ENCODE results near the gene DPM3. TPM values are rescaled to one million over a fixed set of nuclear protein-coding genes. Genes with fewer than 3 reads are reported as not detected.

DPM3 gene
- total RNA-seq, 3 donors from 2014 or later (not counting 1 experiment from before 2014, with no cell fraction given): 26.8 to 45.7 (median 41.5) TPM

DNA sequence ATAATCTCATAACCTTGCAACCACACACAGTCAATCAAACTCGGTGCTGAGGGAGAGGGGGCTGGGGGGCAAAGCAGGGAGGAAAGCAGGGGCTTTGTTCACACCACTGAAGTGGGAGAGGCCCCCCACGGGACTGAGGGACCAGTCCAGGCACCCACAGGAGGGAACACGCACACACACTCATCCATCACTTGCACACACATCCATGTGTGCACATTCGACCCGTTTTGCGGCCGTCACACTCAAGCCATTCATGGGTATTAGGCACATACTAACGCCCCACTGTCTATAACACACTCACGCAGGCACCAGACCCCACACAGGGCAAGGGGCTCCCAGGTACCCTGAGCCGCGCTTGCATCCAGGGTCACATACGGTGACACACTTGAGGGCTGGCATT is 47.7 kb downstream of the DPM3 start:
- Histone ChIP-seq H3K27me3 (ENCODE audit: control insufficient read depth, insufficient read depth, low read length) (no peaks in the 10 kb centered on the region), H3K4me3 (ENCODE audit: low read length) (no peak overlapping the region), H3K27ac (ENCODE audit: low read length) (no peak overlapping the region), H3K36me3 (ENCODE audit: control insufficient read depth, insufficient read depth, low read length) (no peaks in the 10 kb centered on the region), H3K9me3 (ENCODE audit: control insufficient read depth, insufficient read depth, low read length) (no peaks in the 10 kb centered on the region), H3K4me1 (ENCODE audit: control insufficient read depth, insufficient read depth, low read length) (peaks cover 7% of the 10 kb centered on the region)
- intact Hi-C loops (cut with micrococcal nuclease): loop anchor here (5.0 kb wide), 1 partner anchor 35 kb away; the partner anchor contains the start of gene EFNA1
- no peaks in the 10 kb centered on the region for H3K4me1 Mint-ChIP-seq
- H3K27me3 Mint-ChIP-seq (ENCODE audit: low read depth in 2 of 2): peaks cover 5 to 20% of the 10 kb centered on the region in 2 donors
- H3K36me3 Mint-ChIP-seq: no peaks in the 10 kb centered on the region
- H3K9me3 Mint-ChIP-seq: no peaks in the 10 kb centered on the region
- TF ChIP-seq, protein P1, sequence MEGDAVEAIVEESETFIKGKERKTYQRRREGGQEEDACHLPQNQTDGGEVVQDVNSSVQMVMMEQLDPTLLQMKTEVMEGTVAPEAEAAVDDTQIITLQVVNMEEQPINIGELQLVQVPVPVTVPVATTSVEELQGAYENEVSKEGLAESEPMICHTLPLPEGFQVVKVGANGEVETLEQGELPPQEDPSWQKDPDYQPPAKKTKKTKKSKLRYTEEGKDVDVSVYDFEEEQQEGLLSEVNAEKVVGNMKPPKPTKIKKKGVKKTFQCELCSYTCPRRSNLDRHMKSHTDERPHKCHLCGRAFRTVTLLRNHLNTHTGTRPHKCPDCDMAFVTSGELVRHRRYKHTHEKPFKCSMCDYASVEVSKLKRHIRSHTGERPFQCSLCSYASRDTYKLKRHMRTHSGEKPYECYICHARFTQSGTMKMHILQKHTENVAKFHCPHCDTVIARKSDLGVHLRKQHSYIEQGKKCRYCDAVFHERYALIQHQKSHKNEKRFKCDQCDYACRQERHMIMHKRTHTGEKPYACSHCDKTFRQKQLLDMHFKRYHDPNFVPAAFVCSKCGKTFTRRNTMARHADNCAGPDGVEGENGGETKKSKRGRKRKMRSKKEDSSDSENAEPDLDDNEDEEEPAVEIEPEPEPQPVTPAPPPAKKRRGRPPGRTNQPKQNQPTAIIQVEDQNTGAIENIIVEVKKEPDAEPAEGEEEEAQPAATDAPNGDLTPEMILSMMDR (IDR thresholded peaks at IDR 0.05): no peak
- no peak overlapping the region for H3K27ac Mint-ChIP-seq
- DNase-seq: no peak
- 85% methylated on average over 12 of the region's 12 CpGs for WGBS (ENCODE audit: insufficient coverage)
- no peak overlapping the region for H3K4me3 Mint-ChIP-seq
- ATAC-seq: no peak

DNA sequence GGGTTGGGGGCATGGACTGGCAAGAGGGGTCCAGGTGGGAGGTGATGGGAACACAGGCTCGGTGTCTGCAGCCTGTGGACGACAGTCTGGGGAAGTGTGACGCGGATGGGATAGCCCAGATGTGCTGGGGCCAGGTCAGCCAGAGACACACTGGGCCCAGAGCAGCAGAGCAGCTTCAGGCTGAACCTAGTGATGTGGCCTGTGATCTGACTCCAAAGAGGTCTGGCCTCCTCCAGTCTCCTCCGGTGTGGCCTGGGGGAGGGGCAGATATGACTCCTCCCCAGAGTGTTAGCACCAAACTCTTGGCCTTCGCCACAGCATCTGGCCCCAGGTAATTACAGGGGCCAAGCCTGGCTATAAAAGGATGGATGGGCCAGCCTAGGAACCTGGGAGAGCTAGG is 48.2 kb downstream of the DPM3 start:
- no peak for ATAC-seq
- Mint-ChIP-seq H3K36me3 (no peaks in the 10 kb centered on the region), H3K4me1 (no peaks in the 10 kb centered on the region), H3K27me3 (ENCODE audit: low read depth in 2 of 2) (peaks cover 5 to 20% of the 10 kb centered on the region in 2 donors), H3K9me3 (no peaks in the 10 kb centered on the region), H3K4me3 (no peak overlapping the region), H3K27ac (no peak overlapping the region)
- Histone ChIP-seq H3K4me1 (ENCODE audit: control insufficient read depth, insufficient read depth, low read length) (peaks cover 7% of the 10 kb centered on the region), H3K27ac (ENCODE audit: low read length) (no peak overlapping the region), H3K9me3 (ENCODE audit: control insufficient read depth, insufficient read depth, low read length) (no peaks in the 10 kb centered on the region), H3K36me3 (ENCODE audit: control insufficient read depth, insufficient read depth, low read length) (no peaks in the 10 kb centered on the region), H3K27me3 (ENCODE audit: control insufficient read depth, insufficient read depth, low read length) (no peaks in the 10 kb centered on the region), H3K4me3 (ENCODE audit: low read length) (no peak overlapping the region)
- intact Hi-C loops (cut with micrococcal nuclease): loop anchor here (5.0 kb wide), 1 partner anchor 35 kb away; the partner anchor contains the start of gene EFNA1
- DNase-seq: no peak
- WGBS (ENCODE audit: insufficient coverage): 91% methylated on average over 6 of the region's 6 CpGs
- TF ChIP-seq, protein P1 (IDR thresholded peaks at IDR 0.05): no peak

DNA sequence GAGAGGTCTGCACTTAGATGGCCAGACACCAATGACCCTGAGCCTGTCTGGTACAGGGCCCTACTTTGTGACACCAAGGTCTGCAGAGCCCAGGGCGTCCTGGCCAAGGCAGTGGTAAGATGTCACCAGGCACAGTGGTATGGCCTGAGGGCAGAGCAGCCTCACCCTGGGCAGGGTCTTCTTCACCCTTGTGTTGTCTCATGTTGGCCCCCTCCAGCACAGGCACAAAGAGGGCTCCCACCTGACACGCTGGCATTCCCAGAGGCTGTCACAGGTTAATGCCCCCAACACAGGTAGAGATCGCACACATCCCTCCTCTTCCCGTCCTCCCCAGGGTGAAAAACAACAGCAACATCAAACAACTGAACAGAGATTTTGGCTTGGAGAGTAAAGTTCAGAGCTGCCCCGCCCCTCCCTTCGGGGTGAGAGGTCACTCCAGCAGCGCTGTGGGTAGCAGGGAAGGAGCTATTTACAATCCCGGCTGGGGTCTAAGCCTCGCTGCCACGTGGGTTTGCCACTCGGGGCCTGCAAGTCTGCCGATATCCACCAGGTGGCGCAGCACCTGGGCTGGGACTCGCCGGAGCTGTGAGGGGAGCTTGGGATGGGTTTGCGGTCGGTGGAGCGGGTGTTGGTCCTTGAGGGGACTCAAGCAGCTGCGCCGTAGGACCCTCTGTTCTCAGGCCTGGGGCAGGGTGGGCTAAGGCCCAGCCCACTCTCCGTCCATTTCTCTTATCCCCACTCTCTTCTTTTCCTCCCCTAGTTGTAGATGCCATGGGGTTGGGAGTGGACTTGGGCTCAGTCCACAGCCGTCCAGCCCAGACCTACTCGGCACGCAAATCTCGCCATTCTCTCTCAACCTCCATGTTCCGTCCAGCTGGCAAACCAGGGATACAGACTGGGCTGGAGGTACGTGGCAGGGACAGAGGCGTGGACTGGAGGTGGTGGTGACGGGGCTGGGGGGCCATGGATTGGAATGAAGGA is 49.0 kb downstream of the DPM3 start:
- Histone ChIP-seq H3K4me3 (ENCODE audit: low read length) (no peak overlapping the region), H3K9me3 (ENCODE audit: control insufficient read depth, insufficient read depth, low read length) (no peaks in the 10 kb centered on the region), H3K4me1 (ENCODE audit: control insufficient read depth, insufficient read depth, low read length) (peaks cover 10% of the 10 kb centered on the region), H3K36me3 (ENCODE audit: control insufficient read depth, insufficient read depth, low read length) (no peaks in the 10 kb centered on the region), H3K27ac (ENCODE audit: low read length) (no peak overlapping the region), H3K27me3 (ENCODE audit: control insufficient read depth, insufficient read depth, low read length) (no peaks in the 10 kb centered on the region)
- ATAC-seq (peak; percentile 75 to 97 (median 90)), DNase-seq (peak; percentile 76 to 89)
- Mint-ChIP-seq H3K36me3 (no peaks in the 10 kb centered on the region), H3K4me1 (peaks cover 0 to 2% of the 10 kb centered on the region in 2 donors), H3K4me3 (no peak overlapping the region), H3K9me3 (no peaks in the 10 kb centered on the region), H3K27ac (no peak overlapping the region), H3K27me3 (ENCODE audit: low read depth in 2 of 2) (peaks cover 5 to 19% of the 10 kb centered on the region in 2 donors)
- intact Hi-C loops (cut with micrococcal nuclease): loop anchor here (1.0 to 5.0 kb wide), 2 partner anchors 36 to 77 kb away; partner anchors contain the start of gene EFNA1
- WGBS (ENCODE audit: insufficient coverage): 26% methylated on average over 29 of the region's 29 CpGs
- TF ChIP-seq, protein P1 (IDR thresholded peaks at IDR 0.05): peak; percentile 97

Other genes starting within 250 kb of the DPM3 start
- 10 to 100 TPM in 2 of 3 donors, 1 to 10 TPM in 1; 9.0 to 12.1 (median 11.0) TPM for gene PMVK, start 203.8 kb downstream of the DPM3 start, total RNA-seq
- 100 to 1,000 TPM; 158 to 200 (median 197) TPM for gene PBXIP1, start 184.4 kb downstream of the DPM3 start, total RNA-seq
- gene PYGO2, start 178.7 kb downstream of the DPM3 start, total RNA-seq: 10 to 100 TPM; 21.6 to 32.1 (median 27.5) TPM
- gene SHC1, start 169.8 kb downstream of the DPM3 start, total RNA-seq: 100 to 1,000 TPM in 1 of 3 donors, 10 to 100 TPM in 2; 94.6 to 112 (median 96.8) TPM
- gene CKS1B, start 165.8 kb downstream of the DPM3 start, total RNA-seq: 10 to 100 TPM in 2 of 3 donors, 1 to 10 TPM in 1; 8.5 to 13.0 (median 12.9) TPM
- 10 to 100 TPM; 32.1 to 47.6 (median 38.7) TPM for gene FLAD1, start 157.2 kb downstream of the DPM3 start, total RNA-seq
- not detected for gene LENEP, start 146.9 kb downstream of the DPM3 start, total RNA-seq
- 10 to 100 TPM; 61.2 to 75.4 (median 63.3) TPM for gene ZBTB7B, start 137.7 kb downstream of the DPM3 start, total RNA-seq
- under 1 TPM; 0.30 to 0.92 (median 0.32) TPM for gene DCST2, start 106.8 kb downstream of the DPM3 start, total RNA-seq
- gene DCST1, start 106.7 kb downstream of the DPM3 start, total RNA-seq: under 1 TPM in 2 of 3 donors, not detected in 1; 0.35 to 0.60 TPM
- gene ADAM15, start 89.2 kb downstream of the DPM3 start, total RNA-seq: 10 to 100 TPM; 54.6 to 83.2 (median 64.7) TPM
- 1 to 10 TPM; 4.6 to 6.8 (median 5.5) TPM for gene EFNA4, start 76.8 kb downstream of the DPM3 start, total RNA-seq
- 1 to 10 TPM in 1 of 3 donors, under 1 TPM in 2; 0.52 to 1.1 (median 0.68) TPM for gene EFNA3, start 61.7 kb downstream of the DPM3 start, total RNA-seq
- 1 to 10 TPM; 1.5 to 1.9 (median 1.9) TPM for gene EFNA1, start 12.7 kb downstream of the DPM3 start, total RNA-seq
- gene SLC50A1, start 4.7 kb downstream of the DPM3 start, total RNA-seq: 10 to 100 TPM; 31.7 to 33.5 (median 32.7) TPM
- 100 to 1,000 TPM in 2 of 3 donors, 10 to 100 TPM in 1; 95.3 to 113 (median 104) TPM for gene KRTCAP2, start 32.8 kb upstream of the DPM3 start, total RNA-seq
- 1 to 10 TPM in 2 of 3 donors, under 1 TPM in 1; 0.94 to 4.9 (median 2.5) TPM for gene TRIM46, start 33.3 kb upstream of the DPM3 start, total RNA-seq
- gene THBS3, start 67.4 kb upstream of the DPM3 start, total RNA-seq: 10 to 100 TPM; 16.2 to 19.4 (median 18.6) TPM
- gene MTX1, start 68.2 kb upstream of the DPM3 start, total RNA-seq: 10 to 100 TPM; 22.3 to 28.5 (median 27.9) TPM
- 1 to 10 TPM; 6.9 to 10.0 (median 8.9) TPM for gene ENTREP3, start 115.0 kb upstream of the DPM3 start, total RNA-seq
- 10 to 100 TPM; 59.7 to 72.1 (median 65.0) TPM for gene SCAMP3, start 121.8 kb upstream of the DPM3 start, total RNA-seq
- 10 to 100 TPM; 70.4 to 97.5 (median 84.4) TPM for gene CLK2, start 133.0 kb upstream of the DPM3 start, total RNA-seq
- 1 to 10 TPM; 2.0 to 3.4 (median 2.6) TPM for gene HCN3, start 136.9 kb upstream of the DPM3 start, total RNA-seq
- gene PKLR, start 160.9 kb upstream of the DPM3 start, total RNA-seq: under 1 TPM in 1 of 3 donors, not detected in 2; 0.12 TPM
- gene FDPS, start 168.3 kb upstream of the DPM3 start, total RNA-seq: 100 to 1,000 TPM; 105 to 110 (median 105) TPM
- 10 to 100 TPM; 20.4 to 24.7 (median 21.5) TPM for gene RUSC1, start 180.4 kb upstream of the DPM3 start, total RNA-seq